WTC11 (cell line): ENCODE results near the gene NPEPL1. TPM values are rescaled to one million over a fixed set of nuclear protein-coding genes. Genes with fewer than 3 reads are reported as not detected.

Source experiments
- ATAC-seq: fragments of 200-7000 bp; cut with Tn5 transposase; 2 replicates; pipeline ENCODE4 v1.10.0; 2021; ENCODE audit warnings: mild to moderate bottlenecking, moderate library complexity
- CTCF ChIA-PET: fragments of 300-600 bp; sonication (Branson Sonifier 250); formaldehyde crosslinking; loops from one replicate; lab custom pipeline; 2021; ENCODE audit warnings: antibody characterized with exemption; lab: Charles Lee
- POLR2A ChIA-PET: fragments of 350-600 bp; sonication (Branson Sonifier 250); formaldehyde crosslinking; loops from one replicate; lab custom pipeline; 2021; ENCODE audit warnings: antibody characterized with exemption; lab: Charles Lee
- DNase-seq: peaks from one replicate; pipeline ENCODE4 v3.0.0; 2021; ENCODE audit warnings: low spot score
- H3K27ac Mint-ChIP-seq: 2 replicates; pipeline ENCODE4 v1.8.0; 2021; ENCODE audit warnings: mixed read lengths
- H3K27me3 Mint-ChIP-seq: 2 replicates; pipeline ENCODE4 v1.8.0; 2021; ENCODE audit warnings: low read depth, mild to moderate bottlenecking, moderate library complexity, mixed read lengths
- H3K36me3 Mint-ChIP-seq: 2 replicates; pipeline ENCODE4 v1.8.0; 2021; ENCODE audit warnings: mixed read lengths
- H3K4me1 Mint-ChIP-seq: 2 replicates; pipeline ENCODE4 v1.8.0; 2022; ENCODE audit warnings: mixed read lengths
- H3K4me3 Mint-ChIP-seq: 2 replicates; pipeline ENCODE4 v1.8.0; 2021; ENCODE audit warnings: mild to moderate bottlenecking, moderate library complexity, mixed read lengths
- H3K9me3 Mint-ChIP-seq: 2 replicates; pipeline ENCODE4 v1.8.0; 2021; ENCODE audit warnings: mixed read lengths
- AFF4 ChIP-seq: sonication (generic); formaldehyde crosslinking; IDR thresholded peaks from 2 replicates; pipeline ENCODE4 v1.8.1; 2023; ENCODE audit warnings: mild to moderate bottlenecking, missing genetic modification reagents, borderline replicate concordance
- ARID4B ChIP-seq: sonication (generic); formaldehyde crosslinking; IDR thresholded peaks from 2 replicates; pipeline ENCODE4 v1.8.0; 2023; ENCODE audit warnings: missing genetic modification reagents, mild to moderate bottlenecking, borderline replicate concordance
- ATF2 ChIP-seq: sonication (generic); formaldehyde crosslinking; IDR thresholded peaks from 2 replicates; pipeline ENCODE4 v1.8.1; 2022; ENCODE audit warnings: low read depth, missing genetic modification reagents, borderline replicate concordance
- ATF6 ChIP-seq: sonication (generic); formaldehyde crosslinking; IDR thresholded peaks from 2 replicates; pipeline ENCODE4 v1.8.1; 2023; ENCODE audit warnings: mild to moderate bottlenecking, missing genetic modification reagents
- E2F5 ChIP-seq: sonication (generic); formaldehyde crosslinking; IDR thresholded peaks from 2 replicates; pipeline ENCODE4 v1.8.1; 2022; ENCODE audit warnings: mild to moderate bottlenecking, moderate library complexity, missing genetic modification reagents
- ESRRA ChIP-seq: sonication (generic); formaldehyde crosslinking; IDR thresholded peaks from 2 replicates; pipeline ENCODE4 v1.8.1; 2022; ENCODE audit warnings: mild to moderate bottlenecking, missing genetic modification reagents, borderline replicate concordance
- ETV6 ChIP-seq: sonication (generic); formaldehyde crosslinking; IDR thresholded peaks from 2 replicates; pipeline ENCODE4 v1.8.1; 2022; ENCODE audit warnings: mild to moderate bottlenecking, missing genetic modification reagents
- FOXP1 ChIP-seq: sonication (generic); formaldehyde crosslinking; IDR thresholded peaks from 2 replicates; pipeline ENCODE4 v1.8.0; 2022; ENCODE audit warnings: missing genetic modification reagents, mild to moderate bottlenecking, moderate library complexity, borderline replicate concordance
- GTF2I ChIP-seq: fragments of 250-450 bp; sonication (Bioruptor Pico); conservative IDR thresholded peaks from 2 replicates; pipeline ENCODE4 v1.4.0; 2021; ENCODE audit warnings: mild to moderate bottlenecking
- HMGA2 ChIP-seq: fragments of 250-450 bp; sonication (Bioruptor Pico); IDR thresholded peaks from 2 replicates; pipeline ENCODE4 v1.4.0; 2021; ENCODE audit warnings: mild to moderate bottlenecking, moderate library complexity
- MYBL2 ChIP-seq: sonication (generic); formaldehyde crosslinking; IDR thresholded peaks from 2 replicates; pipeline ENCODE4 v1.8.1; 2023; ENCODE audit warnings: mild to moderate bottlenecking, moderate library complexity, missing genetic modification reagents
- NFATC4 ChIP-seq: fragments of 250-450 bp; sonication (Bioruptor Pico); IDR thresholded peaks from 2 replicates; pipeline ENCODE4 v1.9.0; 2021; ENCODE audit warnings: mild to moderate bottlenecking
- NR2C2 ChIP-seq: sonication (generic); formaldehyde crosslinking; IDR thresholded peaks from 2 replicates; pipeline ENCODE4 v1.8.0; 2022; ENCODE audit warnings: mild to moderate bottlenecking, missing genetic modification reagents
- SMAD4 ChIP-seq: sonication (generic); formaldehyde crosslinking; IDR thresholded peaks from 2 replicates; pipeline ENCODE4 v1.8.0; 2022; ENCODE audit warnings: mild to moderate bottlenecking, missing genetic modification reagents
- SP1 ChIP-seq: sonication (generic); formaldehyde crosslinking; conservative IDR thresholded peaks from 2 replicates; pipeline ENCODE4 v1.8.1; 2022; ENCODE audit warnings: missing genetic modification reagents
- TEAD4 ChIP-seq: sonication (generic); formaldehyde crosslinking; IDR thresholded peaks from 2 replicates; pipeline ENCODE4 v1.8.0; 2022; ENCODE audit warnings: mild to moderate bottlenecking, missing genetic modification reagents
- USF1 ChIP-seq: sonication (generic); formaldehyde crosslinking; IDR thresholded peaks from 2 replicates; pipeline ENCODE4 v1.8.0; 2022; ENCODE audit warnings: mild to moderate bottlenecking, missing genetic modification reagents
- ZNF232 ChIP-seq: sonication (generic); formaldehyde crosslinking; IDR thresholded peaks from 2 replicates; pipeline ENCODE4 v1.8.0; 2022; ENCODE audit warnings: mild to moderate bottlenecking, missing genetic modification reagents
- total RNA-seq: library from RNA; stranded (reverse); gene quantifications from 3 replicates; pipeline ENCODE4 v1.2.3, GENCODE V29; 2021

Gene NPEPL1
- total RNA-seq, 1 experiment from 2014 or later: 39.9 TPM

- no peak for TF ChIP-seq SP1 (CRISPR knock-in tag)
- no peak for TF ChIP-seq AFF4 (CRISPR knock-in tag)
- TF ChIP-seq E2F5 (CRISPR knock-in tag): no peak
- no peak for TF ChIP-seq SMAD4 (CRISPR knock-in tag)
- no peak for TF ChIP-seq ATF6 (CRISPR knock-in tag)
- TF ChIP-seq NFATC4 (CRISPR knock-in tag): no peak
- no peak for TF ChIP-seq ETV6 (CRISPR knock-in tag)
- no peak for TF ChIP-seq ESRRA
- TF ChIP-seq GTF2I (CRISPR knock-in tag): no peak
- no peak for TF ChIP-seq ARID4B (CRISPR knock-in tag)
- no peak for TF ChIP-seq USF1 (CRISPR knock-in tag)
- no peak for TF ChIP-seq ATF2
- no peak for TF ChIP-seq HMGA2 (CRISPR knock-in tag)
- no peak for TF ChIP-seq FOXP1
- TF ChIP-seq MYBL2 (CRISPR knock-in tag): no peak
- TF ChIP-seq TEAD4 (CRISPR knock-in tag): no peak
- no peak for TF ChIP-seq NR2C2 (CRISPR knock-in tag)
- no peak for TF ChIP-seq ZNF232
- Mint-ChIP-seq H3K27me3 (no peaks in the 10 kb centered on the region; the same call in 1 of the 2 replicates), H3K36me3 (no peaks in the 10 kb centered on the region), H3K4me1 (peaks cover 47% of the 10 kb centered on the region), H3K9me3 (no peaks in the 10 kb centered on the region), H3K4me3 (peak overlapping the region; percentile 90), H3K27ac (peak overlapping the region; percentile 97)
- DNase-seq (peak; percentile 7), ATAC-seq (peak; percentile 2; the same call in 1 of the 2 replicates)
- POLR2A ChIA-PET: interaction anchor here (0.6 to 4.2 kb wide), 8 partner anchors 17 to 190 kb away, joined by 3 to 25 read pairs (median 4); no protein-coding TSS in a partner anchor
- CTCF ChIA-PET: interaction anchor here (0.6 to 7.3 kb wide), 12 partner anchors 13 to 400 kb away, joined by 3 to 119 read pairs (median 22); partner anchors contain the start of genes GNAS and NPEPL1
These were observed 39.9 kb upstream of the NPEPL1 start for GRCh38 chr20:58652606-58653294.
